SK-N-DZ (cell line): ENCODE data around the gene EDNRB. TPM values are rescaled to one million over a fixed set of nuclear protein-coding genes. Genes with fewer than 3 reads are reported as not detected.
A peak's percentile ranks its signal among the peaks of the same experiment; 100 is the strongest.
"Not testable (repeated sequence)": the region's sequence is repeated elsewhere in the genome, so short reads cannot be mapped to it uniquely, and the experiment has no call there.

Experiments
- DNase-seq: peaks from one replicate; pipeline ENCODE4 v3.0.0-alpha.2; 2015; ENCODE audit warnings: low spot score
- polyA plus RNA-seq, 2 experiments: library from polyadenylated mRNA; depleted of rRNA; stranded (reverse); fragments of >200 nt; gene quantifications; 2 replicates each; pipeline ENCODE4 v1.2.3, GENCODE V29; 2014

EDNRB gene
- polyA plus RNA-seq (2014; cell fraction: cytosol; rRNA removed), result 5.7 and 7.0 TPM in 2 replicates
- 3.4 and 5.3 TPM in 2 replicates for polyA plus RNA-seq (2014; cell fraction: nucleus; rRNA removed)

- DNase-seq, result peak; percentile 52
Observed at GRCh38 chr13:77918391-77919245, at the start of gene EDNRB. Gene EDNRB, minus strand, starts transcription at chr13:77918831. Its CDS starts 258 bp downstream, at chr13:77918573.

- DNase-seq, result no peak
Observed at GRCh38 chr13:77966671-77967070, 48.0 kb upstream of the EDNRB start.

- DNase-seq, result no peak
Observed at GRCh38 chr13:77952737-77953136, 34.1 kb upstream of the EDNRB start.

- no peak for DNase-seq
Observed at GRCh38 chr13:77952276-77952675, 33.6 kb upstream of the EDNRB start.

GRCh38 chr13:77946522-77946921 lies 27.9 kb upstream of the EDNRB start:
- no peak for DNase-seq

GRCh38 chr13:77935063-77935462 lies 16.4 kb upstream of the EDNRB start:
- DNase-seq, result not testable (repeated sequence)

- DNase-seq, result no peak
Observed at GRCh38 chr13:77930430-77930829, 11.8 kb upstream of the EDNRB start.

GRCh38 chr13:77928909-77929308 lies 10.3 kb upstream of the EDNRB start:
- DNase-seq, result no peak

GRCh38 chr13:77925616-77926015 lies 7.0 kb upstream of the EDNRB start:
- DNase-seq, result no peak

GRCh38 chr13:77919921-77920294 lies 1.3 kb upstream of the EDNRB start:
- no peak for DNase-seq

- peak; percentile 64 for DNase-seq
Observed at GRCh38 chr13:77919246-77919920, 752 bp upstream of the EDNRB start.

GRCh38 chr13:77916488-77916887 lies 2.1 kb downstream of the EDNRB start:
- DNase-seq, result no peak

- no peak for DNase-seq
Observed at GRCh38 chr13:77915686-77916085, 2.9 kb downstream of the EDNRB start.

- DNase-seq, result no peak
Observed at GRCh38 chr13:77913003-77913402, 5.6 kb downstream of the EDNRB start.

- no peak for DNase-seq
Observed at GRCh38 chr13:77911751-77912150, 6.9 kb downstream of the EDNRB start.

- peak; percentile 57 for DNase-seq
Observed at GRCh38 chr13:77909827-77910226, 8.8 kb downstream of the EDNRB start.

GRCh38 chr13:77908531-77908930 lies 10.1 kb downstream of the EDNRB start:
- no peak for DNase-seq

- peak; percentile 92 for DNase-seq
Observed at GRCh38 chr13:77907666-77908341, 10.8 kb downstream of the EDNRB start.

- DNase-seq, result no peak
Observed at GRCh38 chr13:77904031-77904430, 14.6 kb downstream of the EDNRB start.

- DNase-seq, result no peak
Observed at GRCh38 chr13:77903435-77903834, 15.2 kb downstream of the EDNRB start.

GRCh38 chr13:77902319-77902963 lies 16.2 kb downstream of the EDNRB start:
- DNase-seq, result no peak

GRCh38 chr13:77898097-77898496 lies 20.5 kb downstream of the EDNRB start:
- DNase-seq, result no peak
